ENCODE measurements around the gene PRRG4. TPM values are rescaled to one million over a fixed set of nuclear protein-coding genes. Genes with fewer than 3 reads are reported as not detected.

PRRG4 gene
- under 0.01 and 1.2 TPM in 2 replicates for total RNA-seq

GRCh38 chr11:32829680-32830412 is at the start of gene PRRG4:
TSS of gene PRRG4 (plus strand) at chr11:32829927. CDS start at chr11:32830530, 603 bp downstream.

GRCh38 chr11:32794439-32794838 is 35.3 kb upstream of the PRRG4 start, which contains the start of gene CCDC73:
TSS of gene CCDC73 (minus strand) at chr11:32794662. CDS start at chr11:32760243, 34,419 bp downstream.

GRCh38 chr11:32892355-32893092 is 62.8 kb downstream of the PRRG4 start, which contains the start of gene QSER1:
TSS of gene QSER1 (plus strand) at chr11:32892811. CDS start at chr11:32893126, 315 bp downstream.

Other genes starting within 250 kb of the PRRG4 start
- 159 and 316 TPM in 2 replicates for gene EIF3M, start 246.1 kb upstream of the PRRG4 start, total RNA-seq
- gene CCDC73, start 35.3 kb upstream of the PRRG4 start, total RNA-seq: 0.06 TPM in 1 of 2 replicates, not detected in the other
- 8.7 and 19.9 TPM in 2 replicates for gene QSER1, start 62.9 kb downstream of the PRRG4 start, total RNA-seq
- 0.16 and 0.19 TPM in 2 replicates for gene DEPDC7, start 186.0 kb downstream of the PRRG4 start, total RNA-seq
- 10.0 and 18.1 TPM in 2 replicates for gene TCP11L1, start 209.6 kb downstream of the PRRG4 start, total RNA-seq